ENCODE measurements around the gene SLC28A3. TPM values are rescaled to one million over a fixed set of nuclear protein-coding genes. Genes with fewer than 3 reads are reported as not detected.

SLC28A3 gene
- total RNA-seq, 1 donor from 2014 or later, result 0.10 TPM

- DNase-seq (ENCODE audit: low spot score), result no peak
Observed at GRCh38 chr9:84339962-84340361, 596 bp downstream of the SLC28A3 start.

- no peak for DNase-seq (ENCODE audit: low spot score)
Observed at GRCh38 chr9:84339503-84339902, 1.1 kb downstream of the SLC28A3 start.

GRCh38 chr9:84338792-84339191 is 1.8 kb downstream of the SLC28A3 start:
- DNase-seq (ENCODE audit: low spot score), result no peak

- DNase-seq (ENCODE audit: low spot score), result no peak
Observed at GRCh38 chr9:84337252-84337651, 3.3 kb downstream of the SLC28A3 start.

- DNase-seq (ENCODE audit: low spot score), result no peak
Observed at GRCh38 chr9:84331119-84331809, 9.3 kb downstream of the SLC28A3 start.

GRCh38 chr9:84330246-84330645 is 10.3 kb downstream of the SLC28A3 start:
- DNase-seq (ENCODE audit: low spot score), result no peak

- no peak for DNase-seq (ENCODE audit: low spot score)
Observed at GRCh38 chr9:84327184-84327583, 13.4 kb downstream of the SLC28A3 start.

- no peak for DNase-seq (ENCODE audit: low spot score)
Observed at GRCh38 chr9:84325347-84325973, 15.1 kb downstream of the SLC28A3 start.

GRCh38 chr9:84324811-84325210 is 15.7 kb downstream of the SLC28A3 start:
- no peak for DNase-seq (ENCODE audit: low spot score)

GRCh38 chr9:84323858-84324257 is 16.7 kb downstream of the SLC28A3 start:
- no peak for DNase-seq (ENCODE audit: low spot score)

- no peak for DNase-seq (ENCODE audit: low spot score)
Observed at GRCh38 chr9:84322828-84323227, 17.7 kb downstream of the SLC28A3 start.

- DNase-seq (ENCODE audit: low spot score), result no peak
Observed at GRCh38 chr9:84320231-84320630, 20.3 kb downstream of the SLC28A3 start.

GRCh38 chr9:84319632-84320031 is 20.9 kb downstream of the SLC28A3 start:
- no peak for DNase-seq (ENCODE audit: low spot score)

- no peak for DNase-seq (ENCODE audit: low spot score)
Observed at GRCh38 chr9:84318981-84319380, 21.6 kb downstream of the SLC28A3 start.

GRCh38 chr9:84317563-84317962 is 23.0 kb downstream of the SLC28A3 start:
- no peak for DNase-seq (ENCODE audit: low spot score)

- no peak for DNase-seq (ENCODE audit: low spot score)
Observed at GRCh38 chr9:84315278-84315877, 25.2 kb downstream of the SLC28A3 start.

GRCh38 chr9:84314306-84314705 is 26.3 kb downstream of the SLC28A3 start:
- no peak for DNase-seq (ENCODE audit: low spot score)

GRCh38 chr9:84310883-84311282 is 29.7 kb downstream of the SLC28A3 start:
- no peak for DNase-seq (ENCODE audit: low spot score)

- no peak for DNase-seq (ENCODE audit: low spot score)
Observed at GRCh38 chr9:84305497-84306131, 34.9 kb downstream of the SLC28A3 start.

GRCh38 chr9:84304166-84304565 is 36.4 kb downstream of the SLC28A3 start:
- no peak for DNase-seq (ENCODE audit: low spot score)

- no peak for DNase-seq (ENCODE audit: low spot score)
Observed at GRCh38 chr9:84303061-84303460, 37.5 kb downstream of the SLC28A3 start.

- DNase-seq (ENCODE audit: low spot score), result no peak
Observed at GRCh38 chr9:84301851-84302250, 38.7 kb downstream of the SLC28A3 start.

Measured in mesenteric fat pad (tissue), 1 donor.